Osteoblast (primary cell): ENCODE data around the gene CHRNG. TPM values are rescaled to one million over a fixed set of nuclear protein-coding genes. Genes with fewer than 3 reads are reported as not detected.

Source experiments
- DNase-seq: peaks from one replicate; pipeline ENCODE4 v3.0.0; 2011; ENCODE audit warnings: low spot score, mixed read lengths; ENCODE audit not compliant: insufficient read length; ENCODE audit errors: missing footprints
- H2AFZ ChIP-seq: 2 replicates; pipeline ENCODE4 v1.6.0; 2011; ENCODE audit warnings: mild to moderate bottlenecking, low read length
- H3K27ac ChIP-seq: 2 replicates; pipeline ENCODE4 v1.5.1; 2011; ENCODE audit warnings: mild to moderate bottlenecking, low read depth, low read length, moderate library complexity
- H3K27me3 ChIP-seq: 2 replicates; pipeline ENCODE4 v1.6.0; 2012; ENCODE audit warnings: mild to moderate bottlenecking, control low read depth, inconsistent platforms, low read length, moderate library complexity; ENCODE audit not compliant: insufficient read depth
- H3K36me3 ChIP-seq: 2 replicates; pipeline ENCODE4 v1.5.1; 2011; ENCODE audit warnings: mild to moderate bottlenecking, low read length, control low read depth, moderate library complexity; ENCODE audit not compliant: insufficient read depth
- H3K4me1 ChIP-seq: 2 replicates; pipeline ENCODE4 v1.5.1; 2011; ENCODE audit warnings: mild to moderate bottlenecking, low read length, control low read depth, moderate library complexity; ENCODE audit not compliant: insufficient read depth
- H3K4me2 ChIP-seq: 2 replicates; pipeline ENCODE4 v1.6.0; 2011; ENCODE audit warnings: mild to moderate bottlenecking, low read length; ENCODE audit not compliant: insufficient read depth
- H3K4me3 ChIP-seq: fragments of 200-600 bp; sonication (generic); 3 replicates; pipeline ENCODE4 v1.5.1; 2012; ENCODE audit warnings: mild to moderate bottlenecking, low read length, inconsistent platforms; ENCODE audit not compliant: insufficient read depth
- H3K79me2 ChIP-seq: 2 replicates; pipeline ENCODE4 v1.6.0; 2012; ENCODE audit warnings: mild to moderate bottlenecking, low read length, control low read depth, inconsistent platforms; ENCODE audit not compliant: insufficient read depth
- H3K9me3 ChIP-seq: 2 replicates; pipeline ENCODE4 v1.5.1; 2011; ENCODE audit warnings: low read depth, low read length, control low read depth
- H4K20me1 ChIP-seq: 2 replicates; pipeline ENCODE4 v1.6.0; 2012; ENCODE audit warnings: mild to moderate bottlenecking, low read length, control low read depth; ENCODE audit not compliant: insufficient read depth
- total RNA-seq: library from RNA; depleted of rRNA; stranded (reverse); fragments of >200 nt; gene quantifications from 2 replicates; pipeline ENCODE4 v1.2.3, GENCODE V29; 2012
- TF ChIP-seq, protein P1 (sequence below): IDR thresholded peaks from 2 replicates; pipeline ENCODE4 v1.5.1; 2011; ENCODE audit warnings: mild to moderate bottlenecking, low read depth, low read length, moderate library complexity; ENCODE audit errors: extremely low read depth

CHRNG gene
- total RNA-seq, 1 donor, result not detected

DNA sequence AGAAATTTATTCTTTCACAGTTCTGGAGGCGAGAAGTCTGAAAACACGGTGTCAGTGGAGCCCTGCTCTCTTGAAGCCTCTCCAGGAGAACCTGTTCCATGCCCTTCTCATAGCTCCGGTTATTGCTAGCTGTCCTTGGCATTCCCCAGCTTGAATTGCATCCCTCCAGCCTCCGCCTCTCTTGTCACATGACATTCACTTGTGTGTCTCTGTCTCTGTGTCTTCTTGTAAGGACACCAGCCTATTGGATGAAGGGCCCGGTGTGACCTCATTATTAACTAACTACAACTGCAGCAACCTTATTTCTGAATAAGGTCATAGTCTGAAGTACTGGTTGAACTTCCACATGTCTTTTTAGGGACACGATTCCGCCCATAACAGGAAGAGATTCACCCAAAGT, 23.9 kb upstream of the CHRNG start:
- no peak overlapping the region for H3K27ac ChIP-seq
- TF ChIP-seq, protein P1, sequence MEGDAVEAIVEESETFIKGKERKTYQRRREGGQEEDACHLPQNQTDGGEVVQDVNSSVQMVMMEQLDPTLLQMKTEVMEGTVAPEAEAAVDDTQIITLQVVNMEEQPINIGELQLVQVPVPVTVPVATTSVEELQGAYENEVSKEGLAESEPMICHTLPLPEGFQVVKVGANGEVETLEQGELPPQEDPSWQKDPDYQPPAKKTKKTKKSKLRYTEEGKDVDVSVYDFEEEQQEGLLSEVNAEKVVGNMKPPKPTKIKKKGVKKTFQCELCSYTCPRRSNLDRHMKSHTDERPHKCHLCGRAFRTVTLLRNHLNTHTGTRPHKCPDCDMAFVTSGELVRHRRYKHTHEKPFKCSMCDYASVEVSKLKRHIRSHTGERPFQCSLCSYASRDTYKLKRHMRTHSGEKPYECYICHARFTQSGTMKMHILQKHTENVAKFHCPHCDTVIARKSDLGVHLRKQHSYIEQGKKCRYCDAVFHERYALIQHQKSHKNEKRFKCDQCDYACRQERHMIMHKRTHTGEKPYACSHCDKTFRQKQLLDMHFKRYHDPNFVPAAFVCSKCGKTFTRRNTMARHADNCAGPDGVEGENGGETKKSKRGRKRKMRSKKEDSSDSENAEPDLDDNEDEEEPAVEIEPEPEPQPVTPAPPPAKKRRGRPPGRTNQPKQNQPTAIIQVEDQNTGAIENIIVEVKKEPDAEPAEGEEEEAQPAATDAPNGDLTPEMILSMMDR, result no peak

DNA sequence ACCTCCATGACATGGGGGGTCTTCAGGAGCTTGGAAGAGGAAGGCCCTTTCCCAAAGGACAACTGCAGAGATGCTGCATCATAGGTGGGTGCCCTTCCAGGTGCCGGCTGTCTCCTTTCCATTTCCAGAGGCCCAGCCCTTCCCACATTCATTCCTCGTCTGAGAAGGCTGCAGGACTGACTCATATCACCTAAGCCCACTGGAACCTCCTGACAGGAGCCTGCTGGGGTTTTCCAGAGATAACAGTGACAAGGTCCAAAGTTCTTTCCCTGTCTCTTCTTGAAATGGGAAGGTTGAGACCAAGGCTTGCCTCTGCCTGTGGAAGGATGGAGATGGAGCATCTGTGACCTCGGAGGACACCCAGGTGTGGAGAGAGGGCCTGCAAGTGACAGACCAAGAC, 22.9 kb upstream of the CHRNG start:
- no peak overlapping the region for H3K27ac ChIP-seq
- H3K36me3 ChIP-seq, result no peaks in the 10 kb centered on the region
- no peaks in the 10 kb centered on the region for H3K9me3 ChIP-seq
- H3K4me2 ChIP-seq, result no peak overlapping the region
- TF ChIP-seq, protein P1, result no peak
- H4K20me1 ChIP-seq, result peaks cover 3% of the 10 kb centered on the region
- DNase-seq, result no peak
- no peak overlapping the region for H2AFZ ChIP-seq
- no peaks in the 10 kb centered on the region for H3K4me1 ChIP-seq
- peaks cover 38% of the 10 kb centered on the region for H3K27me3 ChIP-seq
- H3K79me2 ChIP-seq, result no peaks in the 10 kb centered on the region
- no peak overlapping the region for H3K4me3 ChIP-seq

More for the DNA sequence above, 23.9 kb upstream of the CHRNG start:
- no peaks in the 10 kb centered on the region for H3K36me3 ChIP-seq
- no peak overlapping the region for H3K4me3 ChIP-seq
- no peak for DNase-seq
- no peaks in the 10 kb centered on the region for H3K4me1 ChIP-seq
- peaks cover 29% of the 10 kb centered on the region for H3K27me3 ChIP-seq
- H4K20me1 ChIP-seq, result no peaks in the 10 kb centered on the region
- H3K79me2 ChIP-seq, result no peaks in the 10 kb centered on the region
- no peaks in the 10 kb centered on the region for H3K9me3 ChIP-seq
- no peak overlapping the region for H2AFZ ChIP-seq
- no peak overlapping the region for H3K4me2 ChIP-seq

DNA sequence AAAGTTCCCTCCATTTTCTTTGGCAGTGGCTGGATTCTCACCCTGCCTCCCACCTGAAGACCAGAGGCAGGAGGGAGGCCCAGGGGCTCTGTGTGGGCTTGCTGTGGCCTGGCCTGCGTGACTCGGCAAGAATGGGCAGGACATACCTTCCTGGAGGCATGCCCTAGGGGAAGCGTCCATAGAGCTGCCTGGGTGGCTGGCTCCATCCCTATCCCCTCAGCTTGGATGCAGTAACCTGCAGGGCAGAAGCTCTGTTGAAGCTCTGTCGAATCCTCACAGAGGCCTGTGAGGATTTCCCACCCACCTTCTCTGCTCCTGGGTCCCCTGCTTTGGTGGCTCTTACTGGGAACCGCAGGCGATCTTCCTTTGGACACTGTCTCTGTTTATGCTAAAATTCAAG, 20.6 kb upstream of the CHRNG start:
- H3K9me3 ChIP-seq, result no peaks in the 10 kb centered on the region
- TF ChIP-seq, protein P1, result no peak
- no peaks in the 10 kb centered on the region for H3K79me2 ChIP-seq
- peaks cover 4% of the 10 kb centered on the region for H4K20me1 ChIP-seq
- H3K4me3 ChIP-seq, result no peak overlapping the region
- no peaks in the 10 kb centered on the region for H3K4me1 ChIP-seq
- no peak overlapping the region for H2AFZ ChIP-seq
- H3K27ac ChIP-seq, result no peak overlapping the region
- H3K27me3 ChIP-seq, result peaks cover 50% of the 10 kb centered on the region
- no peaks in the 10 kb centered on the region for H3K36me3 ChIP-seq
- H3K4me2 ChIP-seq, result no peak overlapping the region
- no peak for DNase-seq

DNA sequence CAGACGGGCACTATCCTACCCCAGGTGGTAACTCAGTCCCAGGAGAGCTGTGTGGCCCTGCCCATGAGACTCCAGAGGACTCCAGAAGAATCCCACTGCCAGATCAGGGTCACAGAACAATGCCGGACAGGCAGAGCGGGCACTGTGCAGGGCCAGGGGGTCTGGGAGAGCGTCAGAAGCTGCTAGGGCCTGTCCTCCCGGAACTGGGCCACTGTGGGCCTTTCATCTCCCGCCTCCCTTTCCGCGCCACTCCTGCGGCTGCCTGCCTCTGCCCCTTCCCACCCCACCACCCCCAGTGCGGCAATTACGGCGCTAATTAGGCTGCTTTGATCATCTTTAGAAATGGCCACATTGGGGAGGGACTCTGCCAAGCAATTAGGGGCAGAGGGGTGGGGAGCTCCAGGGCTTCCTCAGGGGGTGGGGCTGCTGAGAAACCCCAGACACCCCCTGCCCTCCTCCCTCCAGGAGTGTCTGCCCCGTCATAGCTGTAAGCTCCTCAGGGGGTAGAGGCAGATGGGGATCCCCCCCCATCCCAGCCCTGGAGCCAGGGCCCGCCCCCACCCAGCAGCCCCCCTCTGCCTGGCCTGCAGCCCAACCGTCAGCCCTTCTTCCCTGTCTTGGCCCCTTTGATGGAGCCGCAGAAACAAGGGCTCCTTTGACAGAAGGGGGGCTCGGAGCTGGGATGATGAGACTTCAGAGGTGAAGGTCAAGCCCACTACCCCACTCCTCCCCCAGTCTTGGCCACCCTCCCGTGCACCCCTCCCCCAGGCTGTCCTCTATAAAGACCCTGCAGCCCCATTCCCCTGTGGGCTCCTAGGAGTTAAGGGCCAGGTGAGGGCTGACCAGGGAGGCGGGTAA, 19.7 kb upstream of the CHRNG start, which contains the start of gene PRSS56:
Gene PRSS56 (plus strand): TSS at position 808 of the 858 bp plus-strand sequence. CDS start 211 bp downstream, outside the sequence.
- H3K27me3 ChIP-seq, result peaks cover 51% of the 10 kb centered on the region
- no peaks in the 10 kb centered on the region for H3K4me1 ChIP-seq
- peaks cover 4% of the 10 kb centered on the region for H4K20me1 ChIP-seq
- no peak within 1 kb of the TSS for H3K27ac ChIP-seq
- H3K4me2 ChIP-seq, result no peak within 1 kb of the TSS
- TF ChIP-seq, protein P1, result no peak
- H3K79me2 ChIP-seq, result no peaks in the 10 kb centered on the region
- no peak for DNase-seq
- H3K4me3 ChIP-seq, result no peak within 1 kb of the TSS
- H3K36me3 ChIP-seq, result no peaks in the 10 kb centered on the region
- no peak within 1 kb of the TSS for H2AFZ ChIP-seq
- H3K9me3 ChIP-seq, result no peaks in the 10 kb centered on the region
